Stimulated activated CD4-positive, alpha-beta T cell treated with anti-CD3 and anti-CD28 coated beads, TNF-alpha, amount 100 ng/mL, for 4 hours (primary cell): ENCODE results near the gene APBB3.
A peak's percentile ranks its signal among the peaks of the same experiment; 100 is the strongest.

Source experiments
- DNase-seq, 3 experiments: peaks; one replicate each; pipeline ENCODE4 v3.0.0-alpha.2; 2020; ENCODE audit warnings: low read depth in 3 of 3

The APBB3 gene

DNA sequence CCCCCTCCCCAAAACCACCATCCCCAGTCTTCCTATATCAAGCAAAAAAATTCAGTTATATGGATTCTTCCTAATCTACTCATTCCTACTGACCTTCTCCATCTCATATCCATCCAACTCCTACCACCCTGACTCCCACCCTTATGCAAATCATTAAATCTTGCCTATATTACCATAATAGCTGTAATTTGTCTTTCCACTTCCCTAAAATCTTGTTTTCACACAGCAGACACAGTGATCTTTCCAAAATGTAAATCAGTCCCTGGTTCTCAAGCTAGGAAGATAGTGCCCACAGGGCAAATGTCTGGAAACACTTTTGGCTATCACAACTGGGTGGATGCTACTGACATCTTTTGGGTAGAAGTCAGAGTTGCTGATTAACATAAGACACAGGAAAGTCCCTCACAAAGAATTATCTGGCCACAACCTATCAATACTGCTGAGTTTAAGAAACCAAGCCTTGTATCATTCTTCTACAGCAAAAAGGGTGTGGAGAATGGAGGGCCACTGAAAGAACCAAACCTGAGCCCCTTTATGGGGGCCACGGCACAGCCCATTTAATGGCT, 8.6 kb downstream of the APBB3 start:
- DNase-seq, result no peak

DNA sequence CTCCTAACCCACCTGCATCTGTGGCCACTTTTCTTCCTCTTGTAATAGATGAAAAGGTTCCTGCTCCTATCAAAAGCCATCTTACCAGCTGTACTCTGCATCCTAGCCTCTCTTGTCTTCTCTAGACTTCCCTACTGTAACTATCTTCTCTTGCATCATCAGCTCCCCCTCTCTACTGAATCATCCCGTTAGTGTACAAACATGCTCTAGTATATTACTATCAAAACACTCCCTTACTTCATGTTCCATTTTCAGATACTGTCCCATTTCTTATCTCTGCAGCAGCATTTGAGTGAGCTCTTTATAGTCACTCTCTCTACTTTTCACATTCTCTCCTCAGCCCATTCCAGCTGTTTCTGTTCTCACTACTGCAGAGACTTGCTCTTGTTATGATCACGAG, 9.9 kb downstream of the APBB3 start:
- no peak for DNase-seq

DNA sequence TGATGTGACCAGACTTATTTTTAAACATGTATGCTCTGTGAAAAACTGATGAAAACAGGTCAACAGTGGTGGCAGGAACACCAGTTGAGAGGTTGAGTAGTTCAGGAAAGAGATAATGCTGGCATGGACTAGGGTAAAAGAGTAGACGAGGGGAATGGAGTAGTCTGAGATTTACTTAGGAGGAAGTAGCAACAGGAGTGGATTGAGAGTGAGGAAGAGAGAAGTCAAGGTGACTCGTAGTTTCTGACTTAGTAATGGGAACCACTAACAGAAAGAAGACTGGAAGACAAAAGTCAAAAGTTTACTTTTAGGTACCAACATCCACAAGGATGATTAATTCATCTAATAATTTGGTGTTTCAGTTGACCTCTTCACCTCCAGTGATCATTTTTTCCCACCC, 10.7 kb downstream of the APBB3 start:
- DNase-seq, result no peak

DNA sequence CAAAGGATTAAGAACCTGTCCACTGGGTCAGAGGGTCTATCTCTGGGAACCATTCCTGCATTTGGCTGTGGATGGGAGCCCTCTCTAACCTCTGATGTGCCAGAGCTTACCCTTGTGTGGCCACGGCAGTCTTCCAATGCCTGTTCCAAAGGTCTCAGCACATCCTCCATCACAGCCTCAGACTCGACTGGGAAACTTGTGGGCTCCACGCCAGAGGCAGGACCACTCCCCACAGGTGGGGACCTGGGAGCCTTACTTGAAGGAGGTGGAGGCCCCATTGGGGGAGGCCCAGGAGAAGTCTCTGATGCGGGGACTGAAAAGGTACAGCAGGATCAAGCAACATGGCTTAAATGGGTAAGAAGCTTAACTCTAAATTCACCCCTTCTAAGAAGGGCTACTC, 12.5 kb downstream of the APBB3 start:
- DNase-seq, result no peak

DNA sequence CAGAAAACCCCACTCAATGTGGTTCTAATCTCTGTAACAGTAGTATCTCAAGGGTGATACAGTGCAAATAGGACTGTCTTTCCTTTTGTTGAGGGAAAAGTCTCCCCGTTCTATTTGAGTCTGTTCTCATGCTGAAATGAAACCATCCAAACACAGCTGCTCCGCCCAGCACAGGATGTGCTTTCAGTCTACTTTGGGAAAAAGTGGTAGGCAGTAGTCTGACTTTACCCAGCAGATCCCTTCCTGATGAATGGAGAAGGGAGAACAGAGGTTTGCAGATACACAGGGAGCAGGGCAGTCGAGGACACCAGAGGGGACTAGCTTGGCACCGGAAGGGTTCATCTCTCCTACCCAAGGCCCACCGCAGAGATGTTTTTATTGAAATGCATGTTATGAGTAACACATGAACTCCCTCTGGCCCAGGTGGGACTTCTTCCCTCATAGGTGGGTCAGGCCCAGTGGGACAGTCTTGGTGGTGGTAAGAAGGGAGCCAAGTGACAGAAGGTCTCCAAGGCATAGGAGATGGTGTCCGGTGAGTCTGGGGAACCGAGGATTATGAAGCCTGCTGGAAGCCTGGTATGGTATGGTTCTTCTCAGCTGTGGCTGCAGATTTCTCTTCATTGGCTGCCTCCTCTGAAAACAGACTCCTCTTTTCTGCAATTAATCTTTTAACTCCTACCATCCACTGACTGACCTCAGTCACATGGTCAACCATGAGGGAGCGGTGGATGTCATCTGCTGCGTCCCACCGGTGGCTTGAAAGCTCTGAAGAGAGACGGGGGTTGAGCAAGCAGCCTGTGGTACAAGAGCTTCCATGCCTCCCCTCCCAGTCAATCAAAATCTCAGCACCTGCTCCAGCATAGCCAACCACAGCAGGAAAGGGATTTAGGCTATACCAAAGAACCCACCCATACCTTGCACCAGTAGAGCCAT, 14.0 kb downstream of the APBB3 start:
- DNase-seq, result no peak

DNA sequence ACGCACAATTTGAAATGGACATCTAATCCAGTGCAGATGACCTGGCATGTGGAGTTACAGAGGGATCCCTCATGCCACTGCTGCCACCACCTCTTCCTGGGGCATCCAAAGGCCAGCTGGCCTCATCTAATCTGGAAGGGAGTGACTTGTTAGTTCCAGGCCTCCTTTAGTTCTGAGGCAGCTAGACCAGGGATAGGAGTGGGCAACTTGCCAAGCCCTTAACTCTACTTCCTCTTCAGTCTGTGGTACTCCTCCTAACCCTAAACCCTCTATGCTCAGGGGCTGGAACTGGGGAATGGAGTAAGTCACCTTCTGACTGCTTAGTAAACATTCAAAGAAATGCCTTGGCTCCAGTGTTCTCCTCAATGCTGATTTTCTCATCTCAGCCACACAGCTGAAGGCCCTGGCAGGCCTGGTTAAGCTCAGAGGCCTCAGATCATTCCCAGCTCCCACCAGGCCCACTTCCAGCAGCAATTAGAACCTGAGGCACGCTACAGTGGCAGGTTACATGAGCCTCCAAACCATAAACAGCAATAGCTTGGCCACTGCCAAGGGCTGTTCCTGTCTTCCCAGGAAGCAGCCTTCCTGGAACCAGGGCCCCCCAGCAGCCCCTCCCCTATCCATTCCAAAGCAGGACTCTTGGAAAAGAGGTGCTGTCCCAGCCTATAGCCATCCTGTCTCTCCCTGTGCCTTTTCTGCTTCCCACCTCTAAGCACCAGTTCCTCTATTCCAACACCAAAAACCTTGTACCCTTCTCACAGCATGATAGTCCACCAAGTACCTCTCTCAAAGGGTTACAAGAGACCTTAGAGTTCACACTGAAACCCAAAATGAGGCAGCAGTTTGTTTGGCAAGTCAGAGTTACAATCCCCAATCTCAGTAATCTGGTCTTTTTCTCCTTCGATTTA, 14.9 kb downstream of the APBB3 start:
- no peak for DNase-seq

DNA sequence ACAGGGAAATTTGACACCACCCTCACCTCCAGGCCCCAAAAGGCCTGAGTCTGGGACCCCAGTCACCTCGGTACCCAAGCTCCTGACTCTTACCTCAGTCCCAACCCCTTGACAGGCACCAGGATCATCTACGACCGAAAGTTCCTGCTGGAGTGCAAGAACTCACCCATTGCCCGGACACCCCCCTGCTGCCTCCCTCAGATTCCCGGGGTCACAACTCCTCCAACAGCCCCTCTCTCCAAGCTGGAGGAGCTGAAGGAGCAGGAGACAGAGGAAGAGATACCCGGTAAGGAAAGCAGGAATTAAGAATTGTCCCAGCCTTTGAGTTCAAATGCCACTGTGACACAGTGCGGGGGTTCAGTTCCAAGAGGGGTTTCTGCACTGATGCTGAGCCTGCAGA, 15.6 kb downstream of the APBB3 start:
- DNase-seq, result no peak

DNA sequence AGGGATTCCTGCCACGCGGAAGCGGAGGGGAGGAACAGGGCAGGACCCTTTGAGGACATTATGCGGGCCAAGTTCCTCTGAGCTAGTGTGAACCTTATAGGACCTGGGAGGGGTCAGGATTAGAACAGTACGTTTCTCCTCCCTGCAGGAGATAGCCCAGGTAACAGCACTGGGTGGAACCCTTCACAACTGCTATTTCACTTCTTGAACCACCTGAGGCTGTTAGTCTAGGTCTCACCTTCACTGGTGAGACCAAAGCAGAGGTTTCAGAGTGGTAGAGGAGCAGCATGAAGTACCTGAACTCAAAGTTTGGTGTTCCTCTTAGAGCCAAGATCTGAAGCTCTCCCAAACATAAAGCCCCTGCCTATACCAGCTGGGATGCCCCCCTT, 16.1 kb downstream of the APBB3 start:
- DNase-seq, result no peak

DNA sequence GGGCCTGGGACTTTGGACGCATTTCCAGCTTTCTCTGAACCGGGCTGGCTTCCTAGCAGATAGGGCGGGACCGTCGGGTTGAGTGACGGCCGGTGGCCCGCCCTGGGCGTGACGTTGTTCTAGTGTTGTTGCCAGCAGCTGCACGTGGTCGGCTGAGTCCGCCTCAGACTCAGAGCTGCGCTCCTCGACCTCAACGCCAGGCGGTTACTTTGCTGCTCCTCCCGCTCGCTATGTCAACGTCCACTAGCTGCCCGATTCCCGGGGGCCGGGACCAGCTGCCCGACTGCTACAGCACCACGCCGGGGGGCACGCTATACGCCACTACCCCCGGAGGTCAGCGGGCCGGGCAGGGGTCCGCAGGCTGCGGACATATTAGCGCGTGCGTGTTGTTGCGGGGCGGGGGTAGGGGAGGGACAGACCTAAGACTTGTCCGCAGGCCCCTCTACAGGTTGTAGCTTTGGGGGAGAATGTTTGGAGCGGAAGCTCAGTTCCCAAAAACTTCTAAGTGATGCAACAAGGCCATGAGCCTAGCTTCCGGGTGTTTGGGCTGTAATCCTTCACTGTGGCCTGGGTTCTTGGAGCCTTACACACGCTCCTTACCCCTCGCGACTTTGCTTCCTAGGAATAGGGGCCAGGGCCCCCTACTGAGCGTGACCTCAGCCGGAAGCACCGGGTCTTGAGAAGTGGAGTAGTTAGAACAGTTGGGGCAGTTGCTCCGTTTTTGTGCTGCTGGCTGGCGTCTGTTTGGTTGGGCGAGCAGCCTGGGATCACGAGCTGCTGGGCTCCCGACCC, 16.7 kb downstream of the APBB3 start, which contains the start of gene EIF4EBP3:
EIF4EBP3 (plus strand) TSS at position 155 of the 792 bp plus-strand sequence; CDS start at position 231, 76 bp downstream.
- peak; percentile 68 to 77 (median 75) for DNase-seq

DNA sequence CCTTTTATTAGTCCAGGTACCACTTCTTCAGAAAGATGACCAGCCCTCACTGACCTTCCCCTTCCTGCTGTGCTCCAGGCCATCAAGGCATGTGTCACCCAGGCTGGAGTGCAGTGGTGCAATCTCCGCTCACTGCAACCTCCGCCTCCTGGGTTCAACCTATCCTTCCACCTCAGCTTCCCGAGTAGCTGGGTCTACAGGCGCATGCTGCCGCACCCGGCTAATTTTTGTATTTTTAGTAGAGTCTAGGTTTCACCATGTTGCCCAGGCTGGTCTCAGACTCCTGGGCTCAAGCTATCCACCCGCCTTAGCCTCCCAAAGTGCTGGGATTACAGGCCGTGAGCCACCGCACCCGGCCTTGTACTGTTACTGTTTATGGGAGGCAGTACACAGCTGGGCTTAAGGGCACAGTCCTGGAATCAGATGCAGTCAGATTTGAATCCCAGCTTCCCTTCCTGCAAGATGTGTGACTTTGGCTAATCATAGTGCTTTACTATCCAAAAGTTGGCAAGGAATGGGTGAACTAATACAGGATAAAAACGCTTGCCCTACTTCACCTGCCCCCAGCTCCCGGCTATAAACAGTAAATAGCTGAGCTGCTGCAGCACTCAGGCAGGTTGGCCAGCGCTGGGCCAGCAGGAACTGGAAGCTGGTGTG, 17.4 kb downstream of the APBB3 start:
- no peak for DNase-seq

DNA sequence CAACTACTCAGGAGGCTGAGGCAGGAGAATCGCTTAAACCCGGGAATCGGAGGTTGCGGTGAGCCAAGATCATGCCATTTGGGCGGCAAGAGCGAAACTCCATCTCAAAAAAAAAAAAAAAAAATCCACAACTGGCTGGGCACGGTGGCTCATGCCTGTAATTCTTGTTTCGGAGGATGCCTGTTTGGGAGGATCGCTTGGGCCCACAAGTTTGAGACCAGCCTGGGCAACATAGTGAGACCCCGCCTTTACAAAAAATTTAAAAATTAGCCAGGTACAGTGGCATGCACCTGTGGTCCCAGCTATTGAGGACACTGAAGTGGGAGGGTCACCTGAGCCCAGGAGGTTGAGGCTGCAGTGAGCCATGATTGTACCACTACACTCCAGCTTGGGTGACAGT, 18.8 kb downstream of the APBB3 start:
- DNase-seq, result no peak

DNA sequence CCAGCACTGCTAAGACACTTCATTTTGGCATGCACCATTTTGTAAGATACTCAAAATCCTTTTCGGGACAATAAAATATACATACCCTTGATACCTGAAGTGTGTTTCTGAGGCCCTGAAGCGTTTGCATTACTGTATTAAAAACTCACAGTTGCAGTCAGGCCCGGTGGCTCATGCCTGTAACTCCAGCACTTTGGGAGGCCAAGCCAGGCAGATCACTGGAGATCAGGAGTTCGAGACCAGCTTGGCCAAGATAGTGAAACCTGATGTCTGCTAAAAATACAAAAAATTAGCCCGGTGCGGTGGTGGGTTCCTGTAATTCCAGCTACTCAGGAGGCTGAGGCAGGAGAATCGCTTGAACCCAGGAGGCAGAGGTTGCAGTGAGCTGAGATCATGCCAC, 19.4 kb downstream of the APBB3 start:
- DNase-seq, result no peak

DNA sequence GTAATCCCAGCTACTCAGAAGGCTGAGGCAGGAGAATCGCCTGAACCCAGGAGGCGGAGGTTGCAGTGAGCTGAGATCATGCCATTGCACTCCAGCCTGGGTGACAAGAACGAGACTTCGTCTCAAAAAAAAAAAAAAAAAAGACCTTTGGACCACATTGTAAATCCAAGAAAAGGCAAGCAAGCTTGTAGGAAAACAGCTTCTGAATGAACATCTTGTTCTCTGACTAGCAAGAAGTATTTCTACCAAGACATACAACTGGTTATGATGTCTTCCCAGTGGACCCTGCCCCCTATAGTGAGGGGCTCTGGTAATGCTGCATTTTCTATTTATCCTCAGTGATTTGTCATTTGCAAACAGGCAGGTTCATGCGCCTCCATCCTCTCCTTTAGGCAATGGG, 21.4 kb downstream of the APBB3 start:
- no peak for DNase-seq

DNA sequence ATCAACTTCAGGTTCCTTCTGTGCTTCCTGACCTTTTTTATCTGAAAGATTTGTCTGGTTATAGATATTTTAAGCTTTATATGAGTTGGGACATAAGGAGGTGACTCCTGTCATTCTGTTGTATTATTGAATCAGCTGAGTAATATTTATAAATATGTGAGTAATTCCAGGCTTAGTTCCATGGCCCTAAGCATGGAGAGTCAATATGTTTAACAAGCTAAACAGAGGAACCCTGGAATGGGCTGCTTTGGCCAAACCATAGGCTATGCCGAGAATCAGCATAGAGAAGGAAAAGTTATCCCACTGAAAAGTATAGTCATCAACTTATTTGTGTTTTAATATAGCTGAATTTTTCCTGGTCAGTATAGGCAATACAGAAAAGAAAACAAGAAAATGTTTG, 24.2 kb downstream of the APBB3 start:
- DNase-seq, result no peak

DNA sequence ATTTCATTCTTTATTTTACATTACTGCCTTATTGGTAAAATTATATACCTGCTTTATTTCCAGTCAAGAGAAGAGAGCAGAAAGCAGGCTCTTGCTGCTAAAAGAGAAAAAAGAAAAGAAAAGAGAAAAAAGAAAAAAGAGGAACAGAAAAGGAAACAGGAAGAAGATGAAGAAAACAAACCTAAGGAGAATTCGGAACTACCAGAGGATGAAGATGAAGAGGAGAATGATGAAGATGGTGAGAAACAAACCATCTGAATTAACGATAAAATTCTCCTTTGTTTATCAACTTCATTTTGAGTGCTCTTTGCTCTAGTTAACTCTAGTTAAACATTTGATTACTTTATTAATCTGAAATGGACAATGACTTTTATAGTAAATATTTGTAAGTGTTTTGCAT, 40.4 kb downstream of the APBB3 start:
- DNase-seq, result no peak

DNA sequence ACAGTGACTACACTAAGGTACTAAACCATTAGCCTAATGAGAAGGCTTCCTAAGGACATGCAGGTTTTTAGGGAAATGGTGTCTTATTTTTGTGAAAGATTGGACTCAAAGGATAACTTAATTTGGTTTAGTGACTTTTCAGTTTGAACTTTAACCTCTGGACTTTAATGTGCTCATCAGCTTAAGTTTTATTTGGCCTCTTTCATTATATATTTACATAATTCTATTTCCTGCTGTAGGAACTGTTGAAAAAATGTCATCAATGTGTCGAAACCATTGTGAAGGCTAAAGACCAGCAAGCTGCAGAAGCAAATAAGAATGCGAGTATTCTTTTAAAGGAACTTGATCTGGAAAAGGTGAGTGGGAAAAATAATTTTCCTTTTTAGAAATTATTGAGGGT, 51.3 kb downstream of the APBB3 start:
- no peak for DNase-seq

DNA sequence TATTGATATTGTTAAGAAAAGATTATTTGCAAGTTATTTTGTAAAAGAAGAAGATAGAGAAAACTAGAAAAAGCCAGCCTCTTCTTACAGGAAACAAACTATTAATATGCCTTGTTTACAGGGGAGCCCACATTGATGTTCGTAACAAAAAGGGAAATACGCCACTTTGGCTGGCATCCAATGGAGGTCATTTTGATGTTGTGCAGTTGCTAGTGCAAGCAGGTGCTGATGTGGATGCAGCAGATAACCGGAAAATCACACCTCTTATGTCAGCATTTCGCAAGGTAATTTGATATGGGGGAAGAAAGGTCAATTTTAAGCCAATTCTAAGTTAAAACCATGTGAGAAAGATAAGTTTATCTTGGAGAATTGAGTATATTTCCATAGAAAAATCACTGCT, 54.5 kb downstream of the APBB3 start:
- DNase-seq, result no peak
